GM21723 (cell line): ENCODE results near the gene SMOC1.

Source experiments
- ATAC-seq: cut with Tn5 transposase; IDR thresholded peaks from one replicate; pipeline ENCODE4 v1.9.1; 2021; ENCODE audit warnings: mild to moderate bottlenecking, moderate library complexity; ENCODE audit not compliant: unreplicated experiment

SMOC1 gene, protein sequence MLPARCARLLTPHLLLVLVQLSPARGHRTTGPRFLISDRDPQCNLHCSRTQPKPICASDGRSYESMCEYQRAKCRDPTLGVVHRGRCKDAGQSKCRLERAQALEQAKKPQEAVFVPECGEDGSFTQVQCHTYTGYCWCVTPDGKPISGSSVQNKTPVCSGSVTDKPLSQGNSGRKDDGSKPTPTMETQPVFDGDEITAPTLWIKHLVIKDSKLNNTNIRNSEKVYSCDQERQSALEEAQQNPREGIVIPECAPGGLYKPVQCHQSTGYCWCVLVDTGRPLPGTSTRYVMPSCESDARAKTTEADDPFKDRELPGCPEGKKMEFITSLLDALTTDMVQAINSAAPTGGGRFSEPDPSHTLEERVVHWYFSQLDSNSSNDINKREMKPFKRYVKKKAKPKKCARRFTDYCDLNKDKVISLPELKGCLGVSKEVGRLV

DNA sequence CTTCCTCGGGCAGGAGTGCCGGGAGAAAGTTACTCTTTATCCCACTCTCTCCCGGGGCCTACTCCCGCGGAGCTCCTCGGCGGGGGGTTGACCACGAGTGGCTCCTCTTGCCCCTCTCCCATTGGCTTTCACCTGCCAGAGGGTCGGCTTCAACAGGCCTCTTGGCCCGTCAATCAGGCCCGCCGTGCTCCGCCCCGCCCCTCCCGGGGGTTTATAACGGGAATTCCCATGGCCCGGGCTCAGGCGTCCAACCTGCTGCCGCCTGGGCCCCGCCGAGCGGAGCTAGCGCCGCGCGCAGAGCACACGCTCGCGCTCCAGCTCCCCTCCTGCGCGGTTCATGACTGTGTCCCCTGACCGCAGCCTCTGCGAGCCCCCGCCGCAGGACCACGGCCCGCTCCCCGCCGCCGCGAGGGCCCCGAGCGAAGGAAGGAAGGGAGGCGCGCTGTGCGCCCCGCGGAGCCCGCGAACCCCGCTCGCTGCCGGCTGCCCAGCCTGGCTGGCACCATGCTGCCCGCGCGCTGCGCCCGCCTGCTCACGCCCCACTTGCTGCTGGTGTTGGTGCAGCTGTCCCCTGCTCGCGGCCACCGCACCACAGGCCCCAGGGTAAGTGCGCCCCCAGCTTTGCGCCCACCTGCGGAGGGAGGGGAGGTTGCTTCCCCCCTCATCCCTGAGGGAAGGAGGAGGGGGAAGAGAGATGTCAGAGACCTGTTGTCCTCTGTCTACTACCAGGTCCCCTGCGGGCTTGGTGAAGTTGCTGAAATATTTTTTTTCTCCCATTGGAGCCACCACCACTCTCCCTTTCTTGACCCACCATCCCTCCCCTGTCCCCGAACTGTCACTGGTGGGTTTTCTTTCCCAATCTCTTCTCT, at the start of gene SMOC1:
Gene SMOC1 (plus strand): TSS at position 242 of the 869 bp plus-strand sequence. CDS start 263 bp downstream, at position 505.
- ATAC-seq, result no peak

- ATAC-seq, result no peak
Measured at GRCh38 chr14:69838881-69839416, 40.3 kb upstream of the SMOC1 start.

- no peak for ATAC-seq
Measured at GRCh38 chr14:69839661-69840060, 39.6 kb upstream of the SMOC1 start.

- no peak for ATAC-seq
Measured at GRCh38 chr14:69841656-69842055, 37.6 kb upstream of the SMOC1 start.

- ATAC-seq, result no peak
Measured at GRCh38 chr14:69842686-69843420, 36.4 kb upstream of the SMOC1 start.

- no peak for ATAC-seq
Measured at GRCh38 chr14:69844171-69844570, 35.0 kb upstream of the SMOC1 start.

DNA sequence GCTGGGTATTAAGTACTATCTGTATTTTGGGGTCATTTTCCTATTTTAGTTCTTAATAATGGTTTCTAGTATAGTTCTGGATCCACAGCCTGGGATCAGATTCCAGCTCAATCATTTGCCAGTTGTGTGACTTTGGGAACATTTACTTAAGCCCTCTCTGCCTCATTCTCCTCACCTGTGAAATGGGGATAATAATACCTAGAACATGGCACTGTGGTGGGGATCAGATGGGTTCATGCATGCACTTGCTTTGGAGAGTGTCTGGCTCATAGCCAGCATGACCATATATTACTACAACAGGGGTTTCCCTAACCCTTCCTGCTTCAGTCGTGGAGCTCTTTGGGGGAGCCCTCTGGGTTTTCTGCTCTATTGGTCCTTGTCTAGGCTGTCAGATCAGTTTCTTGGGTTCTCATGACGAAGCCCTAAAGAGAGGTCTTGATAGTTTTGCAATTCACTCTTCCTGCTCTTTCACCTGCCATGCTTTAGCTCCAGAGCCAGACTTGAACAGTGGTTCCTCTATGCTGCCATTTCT, 34.1 kb upstream of the SMOC1 start:
- no peak for ATAC-seq

GRCh38 chr14:69845787-69846186, 33.4 kb upstream of the SMOC1 start:
- no peak for ATAC-seq

- ATAC-seq, result no peak
Measured at GRCh38 chr14:69848156-69848555, 31.1 kb upstream of the SMOC1 start.

GRCh38 chr14:69848903-69849391, 30.3 kb upstream of the SMOC1 start:
- no peak for ATAC-seq

GRCh38 chr14:69850086-69850735, 29.0 kb upstream of the SMOC1 start:
- ATAC-seq, result no peak

DNA sequence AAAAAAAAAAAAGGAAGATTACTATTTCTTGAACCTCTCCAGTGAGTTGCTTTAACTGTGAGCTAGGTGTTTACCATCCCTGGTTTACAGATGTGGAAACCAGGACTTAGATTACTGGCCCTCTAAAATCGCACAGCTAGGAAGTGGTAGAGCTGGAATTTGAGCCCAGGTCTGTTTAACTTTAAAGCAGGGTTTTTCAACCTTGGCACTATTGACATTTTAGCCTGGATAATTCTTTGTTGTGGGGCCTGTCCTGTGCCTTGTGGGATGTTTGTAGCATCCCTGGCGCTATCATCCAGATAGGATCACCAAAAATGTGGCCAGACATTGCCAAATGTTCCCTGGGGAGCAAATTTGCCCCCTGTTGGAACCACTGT, 28.5 kb upstream of the SMOC1 start:
- ATAC-seq, result no peak

DNA sequence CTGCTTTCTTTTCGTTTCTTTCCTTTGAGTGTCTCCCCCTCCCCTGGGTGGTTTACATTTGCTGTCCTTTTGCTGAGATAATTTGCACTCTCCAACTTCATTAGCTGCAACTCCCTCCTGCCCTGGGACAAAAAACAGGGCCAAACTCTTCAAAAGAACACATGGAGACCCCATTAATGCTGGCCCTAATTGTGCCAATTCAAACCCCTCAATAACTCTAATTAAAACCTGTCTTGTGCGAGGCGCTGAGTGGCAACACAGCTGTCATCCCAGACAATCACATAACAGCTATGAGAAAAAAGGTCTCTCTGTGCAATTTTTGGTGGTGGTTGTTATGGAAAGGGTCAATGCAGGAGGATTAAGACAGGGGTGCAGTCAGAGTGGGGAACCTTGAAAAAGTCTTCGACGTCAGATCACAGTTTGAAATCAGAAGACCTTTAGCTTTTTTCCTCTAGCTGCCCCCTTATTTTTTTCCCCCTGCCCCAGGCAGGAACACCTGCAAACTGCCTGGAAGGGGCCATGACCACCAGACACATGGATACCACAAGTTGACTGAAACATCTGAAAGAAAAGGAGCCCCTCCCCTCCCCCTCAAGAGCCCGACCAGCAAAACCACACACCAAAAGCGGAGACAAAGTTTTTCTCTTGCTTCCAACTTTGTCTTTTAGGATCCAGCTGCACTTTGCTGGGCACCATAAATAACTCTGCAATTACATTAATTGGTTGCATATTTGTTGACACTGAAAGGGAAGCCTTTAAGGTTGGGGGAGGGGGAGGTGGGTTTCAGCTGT, 26.5 kb upstream of the SMOC1 start:
- ATAC-seq, result no peak

DNA sequence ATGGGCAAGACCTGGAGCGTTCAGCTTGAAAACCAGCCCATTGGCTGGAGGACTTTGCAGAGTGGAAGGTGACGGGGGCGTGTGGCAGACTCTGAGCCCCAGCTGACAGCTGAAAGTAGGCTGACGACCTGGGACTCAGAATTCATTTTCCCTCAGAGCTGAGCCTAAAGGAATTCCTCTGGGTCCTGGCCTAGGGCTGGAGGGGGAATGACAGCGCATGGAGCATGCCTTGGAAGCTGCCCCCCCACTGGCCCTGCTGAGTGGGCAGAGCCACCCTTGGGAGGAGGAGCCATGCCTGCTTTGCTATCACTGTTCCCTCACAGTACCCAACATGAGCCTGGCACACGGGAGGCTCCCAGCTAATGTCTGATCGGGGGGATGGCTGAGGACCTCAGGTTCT, 25.4 kb upstream of the SMOC1 start:
- ATAC-seq, result no peak

- no peak for ATAC-seq
Measured at GRCh38 chr14:69854598-69854997, 24.6 kb upstream of the SMOC1 start.

DNA sequence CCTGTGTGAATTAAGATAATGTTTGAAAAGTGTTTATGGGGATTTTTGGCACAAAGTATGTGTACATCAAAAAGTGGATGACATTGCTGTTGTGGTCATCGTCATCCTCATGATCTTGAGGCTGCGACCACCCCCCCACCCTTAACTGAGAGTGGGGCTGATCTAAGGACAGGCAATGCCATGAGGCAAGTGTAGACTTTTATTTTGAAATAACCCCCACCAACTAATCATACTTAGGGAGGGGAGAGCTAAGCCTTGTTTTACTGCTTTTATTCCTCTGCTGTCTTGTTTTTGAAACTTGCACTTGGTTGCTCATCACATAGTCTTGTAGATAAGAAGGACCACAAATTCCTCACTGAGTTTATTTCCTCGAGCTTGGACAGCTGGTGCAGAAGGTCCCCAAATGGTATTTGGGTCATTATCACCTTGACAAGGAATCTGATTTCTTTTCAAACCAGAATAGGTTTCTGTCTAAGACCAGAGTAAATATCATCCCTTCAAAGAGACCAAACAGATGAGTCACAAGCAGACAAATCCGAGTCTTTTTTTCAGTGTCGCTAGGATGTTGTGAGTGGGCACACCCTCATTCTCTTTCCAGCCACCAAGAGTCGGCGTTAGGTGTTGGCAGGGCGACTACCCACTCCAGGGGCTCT, 23.9 kb upstream of the SMOC1 start:
- no peak for ATAC-seq

GRCh38 chr14:69858801-69859200, 20.4 kb upstream of the SMOC1 start:
- no peak for ATAC-seq

DNA sequence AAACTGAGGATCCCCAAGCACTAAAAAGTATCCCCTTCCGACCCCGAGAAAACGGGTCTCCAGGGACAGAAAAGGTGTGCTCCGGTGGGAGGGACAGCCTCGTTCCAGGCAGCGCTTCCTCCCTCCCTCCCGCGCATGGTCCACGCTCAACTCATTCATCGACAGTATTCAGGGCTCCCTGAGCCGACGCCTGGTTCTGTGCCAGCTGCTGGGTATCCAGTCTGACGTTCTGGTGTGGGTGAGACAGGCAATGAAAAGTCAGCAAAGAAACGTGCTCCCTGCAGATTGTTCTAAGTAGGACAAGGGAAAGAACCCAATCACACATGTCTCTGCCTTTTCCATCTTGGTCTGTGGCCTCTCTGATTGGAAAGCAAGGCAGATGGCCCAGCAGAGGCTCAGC, 19.6 kb upstream of the SMOC1 start:
- no peak for ATAC-seq

- ATAC-seq, result no peak
Measured at GRCh38 chr14:69860221-69860620, 19.0 kb upstream of the SMOC1 start.
